CD4-positive, alpha-beta memory T cell (primary cell): ENCODE data around the gene LGALS9. TPM values are rescaled to one million over a fixed set of nuclear protein-coding genes. Genes with fewer than 3 reads are reported as not detected.
"Not testable (repeated sequence)": the region's sequence is repeated elsewhere in the genome, so short reads cannot be mapped to it uniquely, and the experiment has no call there.

Experiments
- CTCF ChIA-PET: fragments of 350-600 bp; sonication (Branson Sonifier 250); formaldehyde crosslinking; loops from one replicate; lab custom pipeline; 2021; ENCODE audit warnings: inconsistent platforms; ENCODE audit not compliant: partially characterized antibody; lab: Charles Lee
- POLR2A ChIA-PET: fragments of 350-600 bp; sonication (Branson Sonifier 250); formaldehyde crosslinking; loops from one replicate; lab custom pipeline; 2021; ENCODE audit not compliant: partially characterized antibody; lab: Charles Lee
- DNase-seq, 5 donors: peaks; one replicate each; pipeline versions ENCODE4 v3.0.0 to v3.0.0-alpha.2; 2020 to 2022; ENCODE audit warnings: mixed read lengths in 1 of 5
- H3K27ac ChIP-seq: one replicate; pipeline ENCODE4 v1.7.0; 2013; ENCODE audit warnings: low read depth, low read length
- H3K27me3 ChIP-seq: 2 replicates; pipeline ENCODE4 v1.7.0; 2013; ENCODE audit warnings: mild to moderate bottlenecking, low read length, moderate library complexity; ENCODE audit not compliant: insufficient read depth
- H3K36me3 ChIP-seq: 2 replicates; pipeline ENCODE4 v1.7.0; 2013; ENCODE audit warnings: mild to moderate bottlenecking, low read length, moderate library complexity; ENCODE audit not compliant: insufficient read depth
- H3K4me1 ChIP-seq: 2 replicates; pipeline ENCODE4 v1.7.0; 2013; ENCODE audit warnings: mild to moderate bottlenecking, low read length, moderate library complexity; ENCODE audit not compliant: insufficient read depth
- H3K4me3 ChIP-seq, 2 donors: one replicate each; pipeline ENCODE4 v1.7.0; 2013; ENCODE audit warnings: low read length in 2 of 2, mild to moderate bottlenecking in 1 of 2
- H3K9me3 ChIP-seq, 2 donors: one replicate each; pipeline ENCODE4 v1.7.0; 2013; ENCODE audit warnings: low read length in 2 of 2, control low read depth in 1 of 2; ENCODE audit not compliant: control insufficient read depth in 1 of 2
- H3K27ac Mint-ChIP-seq, 7 donors: one replicate each; pipeline ENCODE4 v1.8.0; 2020 to 2021; ENCODE audit warnings: mixed read lengths in 7 of 7, mild to moderate bottlenecking in 6 of 7, inconsistent platforms in 3 of 7, moderate library complexity in 3 of 7
- H3K27me3 Mint-ChIP-seq, 2 donors: one replicate each; pipeline ENCODE4 v1.8.0; 2020 to 2021; ENCODE audit warnings: mixed read lengths in 2 of 2
- H3K36me3 Mint-ChIP-seq, 2 donors: one replicate each; pipeline ENCODE4 v1.8.0; 2020 to 2021; ENCODE audit warnings: mixed read lengths in 2 of 2, inconsistent platforms in 1 of 2, mild to moderate bottlenecking in 1 of 2
- H3K4me1 Mint-ChIP-seq, 4 donors: one replicate each; pipeline ENCODE4 v1.8.0; 2020 to 2021; ENCODE audit warnings: mixed read lengths in 4 of 4, mild to moderate bottlenecking in 1 of 4
- H3K4me3 Mint-ChIP-seq, 8 donors: one replicate each; pipeline ENCODE4 v1.8.0; 2020 to 2021; ENCODE audit warnings: mixed read lengths in 8 of 8, mild to moderate bottlenecking in 7 of 8, moderate library complexity in 6 of 8, inconsistent platforms in 3 of 8
- H3K9me3 Mint-ChIP-seq, 8 donors: one replicate each; pipeline ENCODE4 v1.8.0; 2020 to 2021; ENCODE audit warnings: mixed read lengths in 8 of 8, mild to moderate bottlenecking in 5 of 8, inconsistent platforms in 3 of 8, moderate library complexity in 1 of 8
- intact Hi-C: fragments of 100-400 bp; cut with micrococcal nuclease; formaldehyde crosslinking; loops from one replicate; pipeline ENCODE4 v1.15.1; 2023
- polyA plus RNA-seq, 2 donors: library from polyadenylated mRNA; unstranded; fragments of 300-500 nt; fragmentation: Illumina TruSeq; gene quantifications; one replicate each; pipeline ENCODE4 v1.2.3, GENCODE V29; 2021
- total RNA-seq, 2 experiments: library from RNA; stranded (reverse); gene quantifications; one replicate each; pipeline ENCODE4 v1.2.3, GENCODE V29; 2021

The LGALS9 gene
- total and polyA plus RNA-seq, 4 experiments from 2014 or later = 19.9 to 33.2 (median 24.4) TPM

GRCh38 chr17:27644586-27644985 is 13.6 kb downstream of the LGALS9 start:
- no peaks in the 10 kb centered on the region for H3K4me1 Mint-ChIP-seq
- intact Hi-C loops = no loop called here
- Histone ChIP-seq H3K9me3 (no peaks in the 10 kb centered on the region), H3K36me3 (peaks cover 10% of the 10 kb centered on the region), H3K4me1 (no peaks in the 10 kb centered on the region), H3K27me3 (no peaks in the 10 kb centered on the region), H3K27ac (no peak overlapping the region), H3K4me3 (no peak overlapping the region)
- ChIA-PET POLR2A (no interaction called here), CTCF (no interaction called here)
- no peaks in the 10 kb centered on the region for H3K27me3 Mint-ChIP-seq
- no peak for DNase-seq
- H3K9me3 Mint-ChIP-seq = no peaks in the 10 kb centered on the region
- no peak overlapping the region for H3K4me3 Mint-ChIP-seq
- H3K36me3 Mint-ChIP-seq = peaks cover 33 to 40% of the 10 kb centered on the region in 2 donors
- H3K27ac Mint-ChIP-seq = peak overlapping the region in 1 of 7 donors; percentile 16

- H3K9me3 Mint-ChIP-seq, H3K36me3 ChIP-seq, H3K27ac ChIP-seq, POLR2A ChIA-PET, H3K27me3 Mint-ChIP-seq, H3K9me3 ChIP-seq, H3K4me1 ChIP-seq, H3K4me3 ChIP-seq, intact Hi-C loops, DNase-seq, H3K4me3 Mint-ChIP-seq, H3K27ac Mint-ChIP-seq, H3K27me3 ChIP-seq, H3K4me1 Mint-ChIP-seq: not testable (repeated sequence)
- CTCF ChIA-PET = interaction anchor here (1.3 to 1.9 kb wide), 4 partner anchors 9 to 409 kb away, joined by 3 to 10 read pairs (median 7); no protein-coding TSS in a partner anchor
- peaks cover 27 to 33% of the 10 kb centered on the region in 2 donors for H3K36me3 Mint-ChIP-seq
Observed at GRCh38 chr17:27645621-27646020, 14.6 kb downstream of the LGALS9 start.

- H3K9me3 Mint-ChIP-seq = no peaks in the 10 kb centered on the region
- ChIA-PET POLR2A (no interaction called here), CTCF (interaction anchor here (0.7 to 1.9 kb wide), 6 partner anchors 8 to 410 kb away, joined by 3 to 10 read pairs (median 5); no protein-coding TSS in a partner anchor)
- DNase-seq = no peak
- Histone ChIP-seq H3K27me3 (no peaks in the 10 kb centered on the region), H3K27ac (no peak overlapping the region), H3K4me3 (no peak overlapping the region), H3K9me3 (no peaks in the 10 kb centered on the region), H3K36me3 (no peaks in the 10 kb centered on the region), H3K4me1 (no peaks in the 10 kb centered on the region)
- H3K27ac Mint-ChIP-seq = no peak overlapping the region
- no peak overlapping the region for H3K4me3 Mint-ChIP-seq
- peaks cover 24 to 28% of the 10 kb centered on the region in 2 donors for H3K36me3 Mint-ChIP-seq
- peaks cover 0 to 1% (median 0%) of the 10 kb centered on the region in 4 donors for H3K4me1 Mint-ChIP-seq
- intact Hi-C loops = no loop called here
- no peaks in the 10 kb centered on the region for H3K27me3 Mint-ChIP-seq
Observed at GRCh38 chr17:27646232-27646631, 15.2 kb downstream of the LGALS9 start.

GRCh38 chr17:27647765-27648164 is 16.8 kb downstream of the LGALS9 start:
- peak overlapping the region in 3 of 7 donors; percentile 15 to 73 (median 61) for H3K27ac Mint-ChIP-seq
- no peak overlapping the region for H3K4me3 ChIP-seq

DNA sequence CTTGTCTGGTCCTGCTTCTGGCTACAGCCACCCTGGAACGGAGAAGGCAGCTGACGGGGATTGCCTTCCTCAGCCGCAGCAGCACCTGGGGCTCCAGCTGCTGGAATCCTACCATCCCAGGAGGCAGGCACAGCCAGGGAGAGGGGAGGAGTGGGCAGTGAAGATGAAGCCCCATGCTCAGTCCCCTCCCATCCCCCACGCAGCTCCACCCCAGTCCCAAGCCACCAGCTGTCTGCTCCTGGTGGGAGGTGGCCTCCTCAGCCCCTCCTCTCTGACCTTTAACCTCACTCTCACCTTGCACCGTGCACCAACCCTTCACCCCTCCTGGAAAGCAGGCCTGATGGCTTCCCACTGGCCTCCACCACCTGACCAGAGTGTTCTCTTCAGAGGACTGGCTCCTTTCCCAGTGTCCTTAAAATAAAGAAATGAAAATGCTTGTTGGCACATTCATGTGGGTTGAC is 18.2 kb downstream of the LGALS9 start:
- CTCF ChIA-PET = interaction anchor here (1.4 to 11.4 kb wide), 3 partner anchors 8 to 44 kb away, joined by 3 to 358 read pairs (median 6); no protein-coding TSS in a partner anchor
- H3K9me3 ChIP-seq, H3K9me3 Mint-ChIP-seq, H3K4me3 Mint-ChIP-seq, H3K27me3 Mint-ChIP-seq, H3K4me3 ChIP-seq, H3K27me3 ChIP-seq, H3K36me3 ChIP-seq, DNase-seq, POLR2A ChIA-PET, H3K4me1 Mint-ChIP-seq, intact Hi-C loops, H3K4me1 ChIP-seq, H3K27ac ChIP-seq: not testable (repeated sequence)
- H3K27ac Mint-ChIP-seq = peak overlapping the region in 1 of 7 donors; percentile 31
- H3K36me3 Mint-ChIP-seq = peaks cover 12 to 14% of the 10 kb centered on the region in 2 donors

More at GRCh38 chr17:27647765-27648164, 16.8 kb downstream of the LGALS9 start:
- H3K27me3 ChIP-seq = no peaks in the 10 kb centered on the region
- peaks cover 0 to 2% of the 10 kb centered on the region in 2 donors for H3K27me3 Mint-ChIP-seq
- peaks cover 0 to 6% (median 2%) of the 10 kb centered on the region in 4 donors for H3K4me1 Mint-ChIP-seq
- no peaks in the 10 kb centered on the region for H3K9me3 ChIP-seq
- H3K36me3 ChIP-seq = no peaks in the 10 kb centered on the region
- intact Hi-C loops = no loop called here
- H3K4me3 Mint-ChIP-seq = no peak overlapping the region
- no peaks in the 10 kb centered on the region for H3K9me3 Mint-ChIP-seq
- DNase-seq = no peak
- H3K27ac ChIP-seq = no peak overlapping the region
- no peaks in the 10 kb centered on the region for H3K4me1 ChIP-seq
- peaks cover 18 to 24% of the 10 kb centered on the region in 2 donors for H3K36me3 Mint-ChIP-seq
- CTCF ChIA-PET = interaction anchor here (0.7 to 11.4 kb wide), 5 partner anchors 8 to 411 kb away, joined by 3 to 358 read pairs (median 4); no protein-coding TSS in a partner anchor
- POLR2A ChIA-PET = no interaction called here

DNA sequence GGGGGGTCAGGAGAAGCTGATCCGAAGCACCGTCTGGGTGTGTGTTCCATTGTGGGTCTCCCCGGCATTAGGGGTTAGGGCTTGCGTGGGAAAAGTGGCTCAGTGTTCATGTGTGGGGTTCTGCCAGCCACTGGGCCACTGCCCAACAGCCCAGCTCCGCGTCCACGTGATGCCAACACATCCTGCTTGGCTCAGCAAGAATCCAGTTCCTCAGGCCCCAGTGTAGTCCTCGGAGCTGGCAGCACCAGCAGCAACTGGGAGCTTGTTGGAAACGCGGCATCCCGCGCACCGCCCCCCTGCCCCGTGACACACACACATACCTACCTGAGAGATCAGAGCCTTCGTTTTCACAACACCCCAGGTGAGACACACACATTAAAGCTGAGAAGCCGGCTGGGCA is 18.9 kb downstream of the LGALS9 start:
- peaks cover 0 to 11% (median 7%) of the 10 kb centered on the region in 4 donors for H3K4me1 Mint-ChIP-seq
- no peaks in the 10 kb centered on the region for H3K9me3 Mint-ChIP-seq
- Histone ChIP-seq H3K27ac (no peak overlapping the region), H3K4me1 (peaks cover 6% of the 10 kb centered on the region), H3K27me3 (no peaks in the 10 kb centered on the region), H3K36me3 (no peaks in the 10 kb centered on the region), H3K4me3 (no peak overlapping the region), H3K9me3 (no peaks in the 10 kb centered on the region)
- ChIA-PET POLR2A (no interaction called here), CTCF (interaction anchor here (1.4 to 11.4 kb wide), 8 partner anchors 9 to 414 kb away, joined by 3 to 358 read pairs (median 16); partner anchors contain the start of gene LGALS9)
- H3K27ac Mint-ChIP-seq = peak overlapping the region in 1 of 7 donors; percentile 25
- intact Hi-C loops = loop anchor here (5.0 to 10.0 kb wide), 2 partner anchors 235 to 298 kb away; no protein-coding TSS in a partner anchor
- H3K4me3 Mint-ChIP-seq = no peak overlapping the region
- peaks cover 0 to 2% of the 10 kb centered on the region in 2 donors for H3K27me3 Mint-ChIP-seq
- H3K36me3 Mint-ChIP-seq = peaks cover 12% of the 10 kb centered on the region in 2 donors
- DNase-seq = no peak

DNA sequence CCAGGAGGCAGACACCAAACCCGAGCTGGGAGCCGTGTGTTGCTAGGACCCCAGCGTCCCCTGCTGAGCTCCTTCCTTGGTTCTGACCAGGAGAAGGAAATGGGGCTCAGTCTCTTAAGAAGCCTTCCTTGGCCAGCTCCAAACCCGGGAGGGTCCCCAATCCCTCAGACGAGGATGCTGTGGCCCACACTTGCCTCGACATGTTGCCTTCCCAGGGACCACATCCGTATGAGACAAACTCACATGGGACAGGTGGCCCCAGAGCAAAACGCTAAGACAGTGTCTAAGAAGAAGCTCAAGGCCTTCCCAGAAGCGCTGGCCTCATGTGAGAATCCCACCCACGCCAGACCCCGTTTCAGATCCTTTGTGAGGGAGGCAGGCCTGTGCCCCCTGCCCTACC is 19.8 kb downstream of the LGALS9 start:
- Mint-ChIP-seq H3K27me3 (peaks cover 0 to 2% of the 10 kb centered on the region in 2 donors), H3K4me3 (no peak overlapping the region), H3K27ac (no peak overlapping the region), H3K36me3 (peaks cover 11 to 12% of the 10 kb centered on the region in 2 donors), H3K9me3 (no peaks in the 10 kb centered on the region), H3K4me1 (peaks cover 0 to 12% (median 7%) of the 10 kb centered on the region in 4 donors)
- H3K27me3 ChIP-seq = no peaks in the 10 kb centered on the region
- CTCF ChIA-PET = interaction anchor here (0.7 to 11.4 kb wide), 24 partner anchors 9 to 424 kb away, joined by 3 to 358 read pairs (median 4); partner anchors contain the start of genes KSR1 and LGALS9
- no peaks in the 10 kb centered on the region for H3K36me3 ChIP-seq
- intact Hi-C loops = loop anchor here (1.0 to 10.0 kb wide), 4 partner anchors 48 to 415 kb away; no protein-coding TSS in a partner anchor
- H3K4me3 ChIP-seq = no peak overlapping the region
- H3K4me1 ChIP-seq = peaks cover 6% of the 10 kb centered on the region
- H3K9me3 ChIP-seq = no peaks in the 10 kb centered on the region
- DNase-seq = no peak
- POLR2A ChIA-PET = no interaction called here
- H3K27ac ChIP-seq = no peak overlapping the region
